Stimulated activated CD8-positive, alpha-beta memory T cell treated with anti-CD3 and anti-CD28 coated beads, Interleukin-12 subunit alpha, Interleukin-12 subunit beta, amount 100 ng/mL, for 1 hour (primary cell): ENCODE data around the gene CHCHD6.
"Not testable (repeated sequence)": the region's sequence is repeated elsewhere in the genome, so short reads cannot be mapped to it uniquely, and the experiment has no call there.

Experiments
- DNase-seq: peaks from one replicate; pipeline ENCODE4 v3.0.0-alpha.2; 2020; ENCODE audit warnings: low read depth

CHCHD6 gene

DNA sequence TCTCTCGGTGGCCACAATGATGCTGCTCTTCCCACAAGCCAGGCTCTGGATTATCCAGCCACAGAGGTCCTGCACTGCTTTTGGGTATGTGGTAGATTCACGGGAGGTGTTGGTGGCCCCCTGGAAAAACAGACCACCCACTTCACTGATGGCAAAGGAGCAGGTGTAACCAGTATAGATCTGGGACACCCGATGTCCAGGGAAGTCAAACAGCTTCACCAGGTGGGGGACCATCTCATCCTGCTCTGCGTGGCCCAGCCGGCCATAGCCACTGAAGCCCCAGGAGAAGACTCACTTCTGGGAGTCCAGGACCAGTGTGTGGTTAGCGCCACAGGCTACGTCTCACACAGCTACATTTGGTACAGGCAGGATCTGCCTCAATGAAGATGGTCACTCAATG lies 62.6 kb downstream of the CHCHD6 start:
- DNase-seq = no peak

DNA sequence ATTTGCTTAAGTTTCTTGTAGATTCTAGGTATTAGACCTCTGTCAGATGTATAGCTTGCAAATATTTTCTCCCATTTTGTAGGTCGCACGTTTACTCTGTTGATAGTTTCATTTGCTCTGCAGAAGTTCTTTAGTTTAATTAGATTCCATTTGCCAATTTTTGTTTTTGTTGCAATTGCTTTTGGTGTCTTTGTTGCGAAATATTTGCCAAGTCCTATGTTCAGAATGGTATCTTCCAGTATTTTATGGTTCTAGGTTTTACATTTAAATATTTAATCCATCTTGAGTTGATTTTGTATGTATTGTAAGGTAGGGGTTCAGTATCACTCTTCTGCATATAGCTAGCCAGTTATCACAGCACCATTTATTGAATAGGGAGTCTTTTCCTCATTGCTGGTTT lies 64.9 kb downstream of the CHCHD6 start:
- no peak for DNase-seq

DNA sequence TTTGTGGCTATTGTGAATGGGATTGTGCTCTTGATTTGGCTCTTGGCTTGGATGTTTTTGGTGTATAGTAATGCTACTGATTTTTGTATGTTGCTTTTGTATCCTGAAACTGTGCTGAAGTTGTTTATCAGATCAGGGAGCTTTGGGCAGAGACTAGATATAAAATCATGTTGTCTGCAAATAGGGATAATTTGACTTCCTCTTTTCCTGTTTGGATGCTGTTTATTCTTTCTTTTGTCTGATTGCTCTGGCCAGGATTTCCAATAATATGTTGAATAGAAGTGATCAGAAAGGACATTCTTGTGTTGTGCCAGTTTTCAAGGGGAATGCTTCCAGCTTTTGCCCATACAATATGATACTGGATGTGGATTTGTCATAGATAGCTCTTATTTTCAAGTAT lies 66.1 kb downstream of the CHCHD6 start:
- no peak for DNase-seq

DNA sequence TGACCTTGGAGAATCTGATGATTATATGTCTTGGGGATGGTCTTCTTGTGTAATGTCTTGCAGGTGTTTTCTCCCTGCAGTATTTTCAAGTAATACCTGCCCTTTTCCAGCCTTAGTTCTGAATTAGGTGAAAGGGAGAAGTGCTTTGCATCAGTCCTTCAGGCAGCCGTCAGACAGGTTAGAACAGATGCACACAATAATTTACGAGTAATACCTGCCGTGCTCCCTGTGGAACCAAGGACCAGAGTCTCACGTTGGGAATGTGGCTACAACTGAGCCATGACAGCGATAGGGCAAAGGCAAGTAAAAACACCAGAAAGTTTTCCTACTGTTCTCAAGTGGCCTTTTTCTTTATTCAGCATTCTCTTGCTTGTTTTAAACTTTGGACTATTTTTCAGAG lies 69.1 kb downstream of the CHCHD6 start:
- no peak for DNase-seq

DNA sequence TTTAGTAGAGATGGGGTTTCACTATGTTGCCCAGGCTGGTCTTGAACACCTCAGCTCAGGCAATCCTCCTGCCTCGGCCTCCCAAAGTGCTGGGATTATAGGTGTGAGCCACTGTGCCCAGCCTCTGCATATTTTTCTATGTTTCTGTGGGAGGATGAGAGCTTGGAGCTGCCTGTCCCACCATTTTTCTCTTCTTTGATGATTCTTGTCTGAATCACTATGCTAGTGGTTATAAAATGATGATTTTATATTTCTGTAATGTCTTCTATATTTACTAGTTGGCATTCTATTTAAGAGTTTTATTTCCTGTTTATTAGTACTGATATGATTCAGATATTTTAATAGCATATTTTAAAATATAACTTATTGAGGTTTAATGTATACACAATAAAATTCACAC lies 69.7 kb downstream of the CHCHD6 start:
- DNase-seq = no peak

DNA sequence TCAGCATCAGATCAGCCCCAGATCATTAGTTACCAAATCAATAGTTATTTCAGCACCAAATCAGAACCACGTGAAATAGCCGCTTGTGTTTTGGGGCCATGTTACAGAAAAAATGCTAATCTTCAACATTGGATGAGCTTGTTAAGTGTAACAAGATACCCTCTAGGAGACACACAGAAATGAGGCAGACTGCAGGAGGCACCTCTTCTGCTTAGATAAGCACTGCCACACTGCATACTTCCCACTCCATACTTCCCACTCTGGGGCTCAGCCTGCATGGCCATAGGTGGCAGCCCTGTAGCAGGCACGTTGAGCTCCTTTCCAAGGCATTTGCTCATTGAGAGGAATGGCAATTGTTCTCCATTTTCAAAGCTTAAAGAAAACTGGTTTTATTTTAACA lies 73.3 kb downstream of the CHCHD6 start:
- DNase-seq = no peak

DNA sequence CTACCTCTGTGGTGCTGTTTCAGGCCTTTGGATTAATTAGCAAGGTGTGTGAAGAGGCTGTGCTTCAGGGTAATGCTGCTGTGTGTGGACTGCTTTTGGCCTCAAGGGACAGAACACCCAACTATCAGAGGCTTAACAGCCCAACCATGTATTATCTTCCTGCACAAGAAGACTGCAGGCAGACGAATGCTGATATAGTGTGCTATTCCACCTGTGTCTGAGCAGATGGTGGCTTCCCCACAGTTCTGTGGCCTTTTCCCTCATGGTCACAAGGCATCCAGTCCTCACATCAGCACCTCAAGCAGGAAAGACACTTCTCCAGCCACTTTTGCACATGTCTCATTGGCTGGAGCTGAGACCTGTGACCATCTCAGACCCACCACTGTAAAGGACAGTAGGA lies 76.6 kb downstream of the CHCHD6 start:
- DNase-seq = no peak

DNA sequence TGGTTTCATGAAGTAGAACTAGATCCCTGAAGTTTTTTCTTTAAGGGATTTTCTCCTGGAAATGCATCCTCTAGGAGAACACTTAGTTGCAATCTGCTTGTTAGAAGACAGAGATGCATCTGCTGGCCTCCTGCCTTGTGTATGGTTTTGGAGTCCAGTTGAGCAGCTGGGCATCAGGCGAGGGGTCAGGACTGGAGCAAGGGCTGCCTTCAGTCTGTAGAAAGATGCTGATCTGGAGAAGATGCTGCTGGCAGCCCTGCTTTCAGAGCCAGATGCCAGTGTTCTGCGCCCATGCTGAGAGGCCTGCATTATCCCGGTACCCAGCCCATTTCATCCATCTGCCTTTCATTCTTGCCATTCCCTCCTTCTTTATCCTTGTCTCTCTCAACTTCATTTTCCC lies 77.4 kb downstream of the CHCHD6 start:
- no peak for DNase-seq

DNA sequence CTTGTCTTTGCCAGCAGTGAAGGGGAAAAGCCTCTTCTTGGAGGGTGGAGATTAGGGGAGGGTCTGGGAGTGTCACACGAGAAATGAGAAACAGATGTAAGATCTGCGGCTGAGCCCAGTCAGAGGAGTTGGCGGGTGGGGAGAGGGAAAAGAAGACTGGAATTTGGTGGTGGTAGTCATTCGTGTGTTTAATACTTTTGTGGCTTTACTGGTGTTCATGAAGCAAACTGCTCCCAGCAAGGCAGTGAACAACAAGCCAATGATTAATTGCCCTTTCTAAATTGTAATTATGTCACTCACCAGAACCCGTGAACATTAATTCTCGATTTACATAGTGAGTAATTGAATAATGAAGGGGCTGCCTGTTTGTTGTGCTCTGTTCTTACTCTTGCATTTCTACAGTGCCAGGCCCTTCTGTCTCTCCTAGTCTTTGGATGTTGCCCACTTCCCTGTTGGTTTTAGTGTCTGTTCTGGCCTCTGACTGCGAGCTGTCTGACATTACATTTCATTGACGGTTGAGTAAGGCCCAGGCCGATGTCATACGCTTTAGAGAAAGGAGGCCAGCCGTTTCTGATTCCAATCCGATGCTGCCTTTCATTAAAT lies 78.0 kb downstream of the CHCHD6 start:
- no peak for DNase-seq

DNA sequence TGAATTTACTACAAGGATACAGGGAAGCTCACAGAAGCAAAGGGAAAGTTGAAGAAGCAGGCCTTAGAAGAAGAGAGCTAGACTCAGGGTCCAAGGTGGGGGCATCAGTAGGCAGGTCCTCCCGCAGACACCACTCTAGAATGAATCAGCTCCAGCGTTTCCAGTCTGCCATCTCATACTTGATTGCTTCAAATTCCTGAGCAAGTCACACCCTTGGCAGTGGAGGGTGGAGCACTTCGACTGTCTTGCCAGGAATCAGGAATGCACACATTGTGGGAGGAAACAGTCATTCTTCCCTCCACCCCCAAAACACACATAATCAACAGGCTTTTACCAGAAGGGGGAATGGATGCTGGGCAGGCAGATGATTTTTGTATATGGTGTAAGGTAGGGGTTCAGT lies 78.5 kb downstream of the CHCHD6 start:
- DNase-seq = no peak

DNA sequence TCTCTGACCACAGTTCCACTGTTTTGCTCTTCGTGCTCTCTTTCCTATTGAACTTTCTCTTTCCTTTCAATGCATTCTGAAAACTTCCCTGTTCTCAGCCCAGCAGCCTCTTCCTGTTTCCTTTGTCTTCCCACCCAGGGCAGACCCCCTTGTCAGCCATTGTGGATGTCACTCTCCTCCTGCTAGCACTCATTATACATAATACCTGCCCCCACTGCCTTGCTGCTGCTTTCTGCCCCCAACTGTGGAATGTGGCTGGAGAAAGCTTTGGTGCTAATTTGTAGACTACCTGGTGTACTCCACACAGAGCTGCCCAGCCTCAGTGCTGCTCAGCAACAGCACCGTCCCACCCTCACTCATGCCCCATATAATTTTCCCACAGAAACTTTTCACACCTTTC lies 80.2 kb downstream of the CHCHD6 start:
- DNase-seq = no peak

DNA sequence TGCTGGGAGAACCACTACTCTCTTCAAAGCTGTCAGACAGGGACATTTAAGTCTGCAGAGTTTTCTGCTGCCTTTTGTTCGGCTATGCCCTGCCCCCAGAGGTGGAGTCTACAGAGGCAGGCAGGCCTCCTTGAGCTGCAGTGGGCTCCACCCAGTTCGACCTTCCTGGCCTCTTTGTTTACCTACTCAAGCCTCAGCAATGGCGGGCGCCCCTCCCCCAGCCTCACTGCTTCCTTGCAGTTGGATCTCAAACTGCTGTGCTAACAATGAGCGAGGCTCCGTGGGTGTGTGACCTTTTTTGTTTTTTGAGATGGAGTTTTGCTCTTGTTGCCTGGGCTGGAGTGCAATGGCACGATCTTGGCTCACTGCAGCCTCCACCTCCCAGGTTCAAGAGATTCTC lies 87.3 kb downstream of the CHCHD6 start:
- DNase-seq = not testable (repeated sequence)

DNA sequence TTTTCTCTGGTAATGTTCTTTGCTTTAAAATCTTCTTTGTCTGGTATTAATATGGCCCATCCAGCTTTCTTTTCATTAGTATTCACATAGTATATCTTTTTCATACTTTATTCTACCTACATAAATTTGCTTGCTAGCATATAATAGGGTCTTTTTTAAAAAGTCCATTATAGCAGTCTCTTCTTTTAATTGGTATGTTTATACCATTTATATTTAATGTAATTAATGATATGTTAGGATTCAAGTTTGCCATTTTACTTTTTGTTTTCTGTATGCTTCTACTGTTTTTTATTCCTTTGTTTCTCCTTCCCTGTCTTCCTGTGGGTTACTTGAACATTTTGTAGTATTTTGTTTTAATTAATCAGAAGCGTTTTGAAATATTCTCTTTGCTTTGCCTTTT lies 89.0 kb downstream of the CHCHD6 start:
- no peak for DNase-seq

DNA sequence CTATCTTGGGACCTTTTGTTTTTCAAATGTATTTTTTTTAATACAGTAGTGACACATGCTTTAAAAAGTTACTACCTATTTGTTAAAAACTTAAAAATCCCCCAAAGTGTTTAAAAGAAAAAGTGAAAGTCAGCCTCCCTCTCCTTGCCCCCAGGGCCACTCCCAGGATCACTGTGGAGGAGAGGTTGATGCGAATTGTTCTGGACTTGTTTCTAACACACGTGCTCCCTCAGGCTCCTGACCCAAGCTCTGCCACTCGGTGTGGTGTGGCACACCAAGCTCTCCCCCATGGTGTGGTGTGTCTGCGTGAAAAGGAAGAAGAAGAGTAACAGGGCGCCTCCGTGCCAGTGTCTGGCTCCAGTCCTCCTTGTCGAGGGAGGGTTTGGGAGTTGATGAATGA lies 93.5 kb downstream of the CHCHD6 start:
- no peak for DNase-seq

DNA sequence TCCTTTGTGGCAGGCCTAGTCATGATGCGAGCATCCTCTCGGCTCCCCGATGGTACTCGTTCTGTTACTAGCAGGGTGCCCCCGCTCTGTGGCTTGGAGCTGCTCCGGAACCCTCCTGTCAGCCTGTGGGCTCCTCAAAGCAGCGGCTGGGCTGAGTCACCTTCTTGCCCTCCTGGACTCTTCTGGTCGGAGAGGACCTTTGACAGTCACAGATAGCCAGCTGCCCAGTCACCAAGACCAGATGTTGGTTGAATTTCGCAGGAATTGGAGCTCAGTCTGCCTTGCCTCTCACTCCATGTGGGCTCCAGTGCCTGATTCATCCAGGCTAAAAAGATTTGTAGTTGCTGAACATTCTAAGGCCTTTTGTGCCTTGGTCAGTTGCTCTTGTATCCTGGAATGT lies 94.5 kb downstream of the CHCHD6 start:
- DNase-seq = no peak

DNA sequence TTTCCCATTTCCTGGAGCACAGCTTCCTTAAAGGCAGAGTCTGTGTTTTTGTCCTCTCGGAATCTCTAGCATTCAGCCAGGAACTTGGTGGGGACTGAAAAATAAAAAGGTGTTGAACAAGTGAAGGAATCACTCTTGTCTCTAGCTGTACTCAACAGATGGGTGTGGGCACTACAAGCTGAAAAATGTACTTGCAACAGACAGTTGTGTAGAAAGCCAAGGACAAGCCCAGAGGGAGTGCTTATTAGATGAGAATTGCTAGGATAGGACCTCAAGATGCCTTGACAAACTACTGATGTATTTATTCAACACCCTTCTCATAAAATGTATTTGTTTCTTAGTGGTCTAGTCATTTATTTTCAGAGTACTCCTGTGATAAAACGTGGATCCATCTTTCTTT lies 95.1 kb downstream of the CHCHD6 start:
- no peak for DNase-seq

DNA sequence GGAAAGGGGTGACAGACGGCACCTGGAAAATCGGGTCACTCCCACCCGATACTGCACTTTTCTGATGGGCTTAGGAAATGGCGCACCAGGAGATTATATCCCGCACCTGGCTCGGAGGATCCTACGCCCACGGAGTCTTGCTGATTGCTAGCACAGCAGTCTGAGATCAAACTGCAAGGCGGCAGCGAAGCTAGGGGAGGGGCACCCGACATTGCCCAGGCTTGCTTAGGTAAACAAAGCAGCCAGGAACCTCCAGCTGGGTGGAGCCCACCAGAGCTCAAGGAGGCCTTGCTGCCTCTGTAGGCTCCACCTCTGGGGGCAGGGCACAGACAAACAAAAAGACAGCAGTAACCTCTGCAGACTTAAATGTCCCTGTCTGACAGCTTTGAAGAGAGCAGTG lies 97.3 kb downstream of the CHCHD6 start:
- DNase-seq = not testable (repeated sequence)

DNA sequence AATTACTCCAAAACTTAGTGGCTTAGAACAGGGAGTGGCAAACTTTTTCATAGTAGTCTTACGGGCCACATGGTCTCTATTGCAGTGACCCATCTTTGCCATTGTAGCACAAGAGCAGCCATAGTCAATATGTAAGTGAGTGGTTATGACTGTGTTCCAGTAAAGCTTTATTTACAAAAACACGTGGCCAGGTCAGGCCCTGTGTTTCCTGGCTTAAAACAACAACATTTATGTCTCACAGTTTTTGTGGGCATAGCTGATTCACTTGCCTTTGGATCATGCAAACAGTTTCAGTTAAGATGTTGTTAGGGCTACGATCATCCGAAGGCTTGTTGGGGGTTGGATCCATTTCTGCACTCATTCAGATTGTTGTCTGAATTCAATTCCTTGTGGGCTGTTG lies 103.8 kb downstream of the CHCHD6 start:
- DNase-seq = no peak

DNA sequence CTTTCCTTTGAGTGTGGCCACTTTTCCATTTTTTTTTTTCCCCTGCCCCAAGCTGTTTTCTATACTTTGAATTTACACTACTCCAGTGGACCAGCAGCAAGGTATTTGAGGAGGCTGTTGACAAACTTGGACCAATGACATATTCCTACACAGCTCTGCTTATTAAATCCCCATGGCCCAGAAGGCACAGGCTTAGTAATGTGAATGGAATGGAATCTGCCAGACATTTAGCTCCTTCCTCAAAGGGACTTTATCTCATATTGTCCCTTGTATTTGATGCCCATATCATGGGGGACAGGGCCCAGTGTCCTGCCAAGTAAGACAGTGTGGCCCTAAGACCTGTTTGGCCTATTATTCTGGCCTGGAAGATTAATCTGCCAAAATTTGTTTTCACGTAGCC lies 107.5 kb downstream of the CHCHD6 start:
- DNase-seq = no peak

DNA sequence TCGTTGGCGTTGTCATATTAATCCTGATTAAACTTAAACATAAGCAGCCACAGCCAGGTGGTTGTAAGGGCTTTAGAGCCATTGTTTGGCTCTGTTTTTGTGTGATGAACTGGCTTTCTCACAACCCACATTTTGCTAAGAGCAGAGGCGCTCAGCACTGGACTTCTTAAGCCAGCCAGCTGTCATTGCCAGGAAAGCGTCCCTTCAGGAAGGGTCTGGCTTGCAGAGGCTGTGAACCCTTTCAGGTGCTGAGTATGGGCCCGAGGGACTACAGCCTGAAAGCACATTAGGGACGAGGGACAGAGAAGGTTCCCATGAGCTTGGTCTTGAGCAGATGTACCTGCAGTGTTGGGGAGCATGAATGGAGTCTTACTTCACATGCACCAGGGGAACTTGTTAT lies 112.3 kb downstream of the CHCHD6 start:
- DNase-seq = no peak

DNA sequence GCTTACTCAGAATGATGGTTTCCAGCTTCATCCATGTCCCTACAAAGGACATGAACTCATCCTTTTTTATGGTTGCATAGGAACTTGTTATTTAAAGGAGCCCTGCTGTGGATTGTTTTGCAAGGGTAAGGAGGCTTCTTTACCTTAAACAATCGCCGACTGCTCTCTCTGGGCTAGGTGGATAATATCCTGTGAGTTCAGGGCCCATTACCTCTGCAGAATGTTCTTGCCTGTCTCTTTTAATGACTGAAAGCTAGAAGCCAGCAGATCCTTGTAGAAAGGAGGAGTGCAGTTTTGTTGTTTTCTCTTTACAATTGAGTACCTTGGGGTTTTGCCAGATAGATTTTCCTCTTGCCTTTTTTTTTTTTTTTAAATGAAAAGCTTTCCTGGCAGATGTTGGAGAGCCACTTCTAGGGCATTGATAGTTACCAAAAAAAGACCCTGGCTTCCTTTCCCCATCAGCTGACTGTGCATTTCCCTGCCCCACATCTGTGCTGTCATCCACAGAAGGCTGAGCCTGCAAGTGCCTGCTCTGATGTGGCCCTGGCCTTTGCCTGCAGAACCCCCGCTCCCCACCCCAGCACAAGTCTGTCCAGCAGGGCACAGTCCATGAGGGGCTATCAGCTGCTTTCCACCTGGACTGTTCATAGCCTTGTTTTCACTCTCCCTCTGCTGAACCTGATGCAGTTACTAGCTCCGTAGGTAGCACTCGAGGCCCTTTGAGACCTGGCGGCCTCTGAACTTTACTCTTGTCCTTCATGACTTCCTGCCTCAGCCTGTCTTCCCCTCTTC lies 113.1 kb downstream of the CHCHD6 start:
- no peak for DNase-seq

DNA sequence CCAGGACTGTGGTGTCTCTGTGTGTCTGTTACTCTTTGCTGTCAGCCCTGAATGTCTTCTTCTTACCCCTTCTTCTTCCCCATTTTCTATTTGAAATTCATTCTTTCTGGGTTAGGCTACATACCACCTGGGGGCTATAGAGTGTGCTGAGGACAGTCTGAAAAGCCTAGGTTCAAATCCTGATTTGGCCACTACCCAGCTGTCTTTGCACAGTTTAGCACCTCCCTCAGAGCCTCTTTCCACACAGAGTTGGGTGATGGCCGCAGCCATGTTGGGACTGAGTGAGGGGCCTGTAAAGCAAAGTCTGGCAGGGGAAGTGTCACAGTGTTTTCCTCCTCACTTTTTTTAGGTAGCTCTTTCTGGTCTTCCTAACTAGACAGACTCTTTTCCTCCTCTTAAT lies 113.7 kb downstream of the CHCHD6 start:
- no peak for DNase-seq

DNA sequence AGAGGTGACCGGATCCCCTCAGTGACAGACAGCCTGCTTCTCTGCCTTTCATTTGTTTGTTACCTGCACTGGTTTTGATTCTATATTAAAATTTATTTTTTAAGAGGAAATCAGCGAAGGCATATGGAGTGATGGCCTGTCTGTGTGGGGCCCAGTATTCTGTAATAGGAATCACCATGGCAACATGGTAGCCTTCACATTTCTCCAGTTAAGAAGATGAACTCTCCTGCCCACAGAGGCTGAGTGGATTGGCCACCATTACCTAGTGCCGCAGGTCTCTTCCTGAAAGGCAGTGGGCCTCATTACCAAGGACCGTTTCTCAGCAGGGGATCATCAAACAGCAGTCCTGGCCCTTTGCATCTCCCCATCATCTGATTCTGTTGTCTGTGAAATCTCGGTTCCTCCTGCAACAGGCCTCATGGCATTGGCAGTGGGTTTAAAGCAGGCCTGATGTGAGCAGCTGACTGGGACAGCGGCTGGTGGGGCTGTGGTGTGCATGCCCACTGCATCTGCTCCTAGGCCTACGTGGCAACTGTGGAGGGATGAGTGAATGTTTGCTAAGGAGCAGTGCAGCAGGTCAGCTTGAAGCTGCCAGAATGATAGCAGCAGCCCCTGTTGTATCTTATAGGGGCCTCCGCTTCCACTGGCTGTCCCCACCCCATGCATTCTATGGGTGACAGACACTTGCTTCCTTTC lies 114.5 kb downstream of the CHCHD6 start:
- no peak for DNase-seq

DNA sequence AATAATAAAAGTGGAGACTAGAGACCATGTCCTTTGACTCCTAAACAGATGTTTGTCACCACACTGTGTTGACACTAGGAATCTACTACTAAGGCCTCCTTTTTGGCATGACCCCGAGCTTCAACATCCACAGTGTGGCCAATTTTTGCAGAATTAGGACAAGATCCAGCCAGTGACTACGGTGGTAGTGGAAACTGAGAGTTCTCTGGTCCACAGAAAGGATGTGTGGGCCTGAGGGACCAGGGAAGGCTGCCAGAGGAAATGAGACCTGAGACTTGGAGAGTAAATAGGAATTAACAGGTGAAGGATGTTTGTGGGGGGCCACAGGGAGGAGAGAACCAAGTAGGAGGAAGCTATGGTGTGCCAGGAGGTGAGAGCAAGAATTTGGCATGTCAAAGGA lies 122.7 kb downstream of the CHCHD6 start:
- DNase-seq = no peak
